ENCODE data around the gene UHRF1. TPM values are rescaled to one million over a fixed set of nuclear protein-coding genes. Genes with fewer than 3 reads are reported as not detected.

The UHRF1 gene
- total and polyA plus RNA-seq, 2 of the 13 experiments (the other 11 are each of a cell fraction or from before 2014, with no cell fraction given), result 6.8 to 78.4 TPM

- TF ChIP-seq CREBL2 (CRISPR knock-in tag; IDR thresholded peaks at IDR 0.05; ENCODE audit: borderline replicate concordance) (no peak), HIVEP1 (CRISPR knock-in tag; IDR thresholded peaks at IDR 0.05) (no peak), MEIS1 (CRISPR knock-in tag; IDR thresholded peaks at IDR 0.05; ENCODE audit: borderline replicate concordance) (no peak), ZNF564 (CRISPR knock-in tag; IDR thresholded peaks at IDR 0.05) (no peak), ZNF678 (CRISPR knock-in tag; IDR thresholded peaks at IDR 0.05) (no peak), KLF11 (CRISPR knock-in tag; IDR thresholded peaks at IDR 0.05) (no peak), E2F2 (CRISPR knock-in tag; IDR thresholded peaks at IDR 0.05; ENCODE audit: borderline replicate concordance) (0 out of 2 replicates have a peak, but pooled peaks have one; percentile 22), SRY (CRISPR knock-in tag; IDR thresholded peaks at IDR 0.05) (no peak), HNF4G (IDR thresholded peaks at IDR 0.05; ENCODE audit: borderline replicate concordance, low read depth, low read length) (peak; percentile 31; the same call in 1 of the 2 replicates), HNF4G (CRISPR knock-in tag; IDR thresholded peaks at IDR 0.05; ENCODE audit: borderline replicate concordance, low read depth) (no peak), ONECUT2 (CRISPR knock-in tag; IDR thresholded peaks at IDR 0.05) (no peak), ZNF17 (CRISPR knock-in tag; IDR thresholded peaks at IDR 0.05) (no peak), ZNF644 (CRISPR knock-in tag; IDR thresholded peaks at IDR 0.05; ENCODE audit: low read depth) (no peak), MED8 (CRISPR knock-in tag; IDR thresholded peaks at IDR 0.05; ENCODE audit: insufficient replicate concordance) (no peak), ZKSCAN1 (IDR thresholded peaks at IDR 0.05; ENCODE audit: low read length) (no peak), SMAD3 (CRISPR knock-in tag; IDR thresholded peaks at IDR 0.05) (no peak), GMEB2 (CRISPR knock-in tag; IDR thresholded peaks at IDR 0.05; ENCODE audit: low read depth) (no peak), GPN1 (CRISPR knock-in tag; IDR thresholded peaks at IDR 0.05; ENCODE audit: borderline replicate concordance) (no peak), ZNF713 (CRISPR knock-in tag; IDR thresholded peaks at IDR 0.05) (no peak), ZNF234 (CRISPR knock-in tag; conservative IDR thresholded peaks at IDR 0.05) (no peak), SOX5 (CRISPR knock-in tag; IDR thresholded peaks at IDR 0.05; ENCODE audit: borderline replicate concordance) (no peak), ZNF180 (CRISPR knock-in tag; IDR thresholded peaks at IDR 0.05; ENCODE audit: borderline replicate concordance, low read depth) (no peak), ZNF879 (CRISPR knock-in tag; IDR thresholded peaks at IDR 0.05) (no peak), FOXC1 (CRISPR knock-in tag; IDR thresholded peaks at IDR 0.05; ENCODE audit: borderline replicate concordance) (no peak), HIC2 (CRISPR knock-in tag; IDR thresholded peaks at IDR 0.05; ENCODE audit: low read depth) (peak; percentile 80; the same call in 1 of the 2 replicates), ZBTB7B (CRISPR knock-in tag; IDR thresholded peaks at IDR 0.05) (peak; percentile 65; the same call in 1 of the 2 replicates), HDAC2 (CRISPR knock-in tag; IDR thresholded peaks at IDR 0.05) (no peak)
Measured at GRCh38 chr19:4972509-4973230, 63.4 kb downstream of the UHRF1 start (continued).
